SK-N-MC (cell line): Measurements from ENCODE around the gene PEAK1.

Experiments
- DNase-seq: peaks from one replicate; pipeline ENCODE4 v3.0.0-alpha.2; 2011; ENCODE audit warnings: low read depth, low spot score
- H3K27ac ChIP-seq: fragments of 200-600 bp; sonication (generic); 2 replicates; pipeline ENCODE4 v1.5.1; 2016; ENCODE audit warnings: mixed run types
- H3K36me3 ChIP-seq: fragments of 200-600 bp; sonication (generic); 2 replicates; pipeline ENCODE4 v1.6.1; 2017; ENCODE audit warnings: antibody characterized with exemption, low read length, mixed read lengths; ENCODE audit not compliant: insufficient read depth
- H3K4me3 ChIP-seq: fragments of 200-600 bp; sonication (generic); 2 replicates; pipeline ENCODE4 v1.5.1; 2016
- H3K9ac ChIP-seq: fragments of 200-600 bp; sonication (generic); 2 replicates; pipeline ENCODE4 v1.8.0; 2017; ENCODE audit warnings: mixed run types, mixed read lengths; ENCODE audit not compliant: insufficient read length
- H3K9me3 ChIP-seq: fragments of 200-600 bp; sonication (generic); 2 replicates; pipeline ENCODE4 v1.6.1; 2017; ENCODE audit warnings: low read depth, mild to moderate bottlenecking, antibody characterized with exemption, low read length, moderate library complexity, mixed read lengths
- EZH2 ChIP-seq: fragments of 200-600 bp; sonication (generic); IDR thresholded peaks from one replicate; pipeline ENCODE4 v1.6.1; 2017; ENCODE audit warnings: antibody characterized with exemption
- FOXP2 ChIP-seq: optimal IDR thresholded peaks from 2 replicates; pipeline ENCODE3; 2011; ENCODE audit warnings: mild to moderate bottlenecking, moderate library complexity; ENCODE audit not compliant: insufficient read depth; ENCODE audit errors: extremely low read length, control extremely low read depth
- POLR2AphosphoS5 ChIP-seq: IDR thresholded peaks from 2 replicates; pipeline ENCODE4 v1.6.1; 2012; ENCODE audit warnings: mild to moderate bottlenecking, low read depth, low read length, borderline replicate concordance

Gene PEAK1

DNA sequence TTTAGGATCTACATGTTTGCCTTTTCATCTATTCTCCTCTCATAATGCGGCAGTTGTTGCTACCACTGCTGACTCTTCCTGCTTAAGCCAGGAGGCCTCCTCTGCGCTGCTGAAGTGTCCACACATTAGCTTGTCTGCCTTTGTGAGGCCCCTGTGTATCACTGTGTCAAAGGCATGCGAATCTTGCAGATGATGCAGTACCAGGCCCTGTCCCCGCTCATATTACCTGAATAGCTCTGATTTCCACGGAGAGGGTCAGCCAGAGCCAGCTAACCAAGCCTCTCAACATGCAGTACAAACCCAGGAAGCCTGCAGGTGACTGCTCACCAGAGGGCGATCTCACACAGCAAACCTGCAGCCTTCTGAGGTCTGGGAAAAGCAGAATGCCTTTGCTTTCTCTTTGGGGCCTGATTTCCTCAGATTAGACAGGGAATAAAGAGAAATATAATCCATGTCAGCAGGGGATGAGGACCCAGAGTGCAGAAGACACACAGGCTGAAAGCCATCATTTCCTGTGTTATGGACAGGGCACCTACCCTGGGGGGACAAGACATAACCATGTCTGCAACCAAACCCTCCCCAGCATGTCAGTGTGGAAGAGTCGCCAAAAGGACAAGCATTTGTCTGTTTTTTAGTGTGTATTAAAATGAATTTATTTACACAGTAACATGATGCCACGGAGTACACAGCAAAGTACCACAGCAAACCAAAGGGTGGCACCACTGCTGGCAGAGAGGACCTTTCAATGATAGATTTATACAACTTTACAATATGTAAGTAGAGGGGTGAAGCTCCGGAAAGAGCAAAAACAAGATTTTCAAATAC lies 312.2 kb downstream of the PEAK1 start:
- Histone ChIP-seq H3K9me3 (no peaks in the 10 kb centered on the region), H3K27ac (no peak overlapping the region), H3K36me3 (no peaks in the 10 kb centered on the region), H3K4me3 (no peak overlapping the region), H3K9ac (no peak overlapping the region)
- no peak for TF ChIP-seq EZH2
- DNase-seq: no peak

DNA sequence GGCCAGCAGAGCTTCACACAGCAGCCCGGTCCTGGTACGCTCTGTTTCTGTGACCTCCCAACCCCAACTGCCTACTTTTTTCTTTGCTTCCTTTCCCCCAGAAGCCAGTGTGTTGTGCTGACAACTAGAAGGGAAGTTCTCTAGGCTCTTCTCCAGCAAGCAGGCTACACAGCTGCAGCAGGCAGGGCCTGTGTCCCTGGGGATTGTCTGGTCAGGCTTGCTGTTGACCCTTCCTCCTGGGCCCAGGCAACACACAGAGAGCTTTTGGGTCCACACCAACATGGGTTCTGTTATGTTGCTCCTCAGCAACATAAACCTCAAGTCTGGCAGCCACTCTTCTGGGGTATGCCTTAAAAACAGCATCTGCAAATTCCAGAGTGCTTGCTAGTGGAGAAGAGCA lies 312.8 kb downstream of the PEAK1 start:
- H3K36me3 ChIP-seq: no peaks in the 10 kb centered on the region
- no peak for DNase-seq
- TF ChIP-seq EZH2: no peak
- TF ChIP-seq FOXP2: no peak
- TF ChIP-seq POLR2AphosphoS5: no peak
- H3K9me3 ChIP-seq: no peaks in the 10 kb centered on the region
- no peak overlapping the region for H3K27ac ChIP-seq
- H3K4me3 ChIP-seq: no peak overlapping the region
- H3K9ac ChIP-seq: no peak overlapping the region

- H3K9ac ChIP-seq: no peak overlapping the region
- no peaks in the 10 kb centered on the region for H3K36me3 ChIP-seq
- H3K4me3 ChIP-seq: no peak overlapping the region
- DNase-seq: no peak
- no peaks in the 10 kb centered on the region for H3K9me3 ChIP-seq
- H3K27ac ChIP-seq: no peak overlapping the region
- TF ChIP-seq POLR2AphosphoS5 (no peak), FOXP2 (no peak), EZH2 (no peak)
Observed at GRCh38 chr15:77104155-77104554, 315.7 kb downstream of the PEAK1 start.

GRCh38 chr15:77099741-77100463 lies 320.0 kb downstream of the PEAK1 start:
- no peak for DNase-seq
- TF ChIP-seq EZH2 (no peak), FOXP2 (no peak), POLR2AphosphoS5 (no peak)
- no peaks in the 10 kb centered on the region for H3K36me3 ChIP-seq

DNA sequence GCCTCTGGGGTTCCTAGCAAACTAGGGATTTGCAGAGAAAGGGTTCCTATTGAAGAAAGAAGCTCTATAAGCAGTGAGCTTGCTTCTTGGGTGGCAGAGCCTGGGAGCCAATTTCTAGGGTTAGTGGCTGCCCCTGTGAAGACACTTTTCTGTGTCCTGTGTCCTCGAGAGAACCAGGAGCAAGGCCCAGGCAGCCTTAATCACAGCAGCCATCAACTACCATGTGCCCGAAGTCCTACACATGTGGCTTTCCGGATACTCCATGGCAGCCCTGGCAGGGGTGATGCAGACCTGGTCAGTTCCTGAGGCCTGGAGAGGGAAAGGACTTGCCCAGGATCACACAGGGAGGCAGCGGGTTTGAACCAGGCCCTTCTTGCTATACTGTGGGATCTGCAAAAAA lies 321.3 kb downstream of the PEAK1 start:
- no peaks in the 10 kb centered on the region for H3K9me3 ChIP-seq
- no peaks in the 10 kb centered on the region for H3K36me3 ChIP-seq
- TF ChIP-seq POLR2AphosphoS5: no peak
- TF ChIP-seq FOXP2: no peak
- no peak for TF ChIP-seq EZH2
- H3K4me3 ChIP-seq: no peak overlapping the region
- no peak for DNase-seq
- H3K27ac ChIP-seq: no peak overlapping the region
- H3K9ac ChIP-seq: no peak overlapping the region

More at GRCh38 chr15:77099741-77100463, 320.0 kb downstream of the PEAK1 start:
- H3K9ac ChIP-seq: no peak overlapping the region
- H3K9me3 ChIP-seq: no peaks in the 10 kb centered on the region
- H3K4me3 ChIP-seq: no peak overlapping the region
- no peak overlapping the region for H3K27ac ChIP-seq

DNA sequence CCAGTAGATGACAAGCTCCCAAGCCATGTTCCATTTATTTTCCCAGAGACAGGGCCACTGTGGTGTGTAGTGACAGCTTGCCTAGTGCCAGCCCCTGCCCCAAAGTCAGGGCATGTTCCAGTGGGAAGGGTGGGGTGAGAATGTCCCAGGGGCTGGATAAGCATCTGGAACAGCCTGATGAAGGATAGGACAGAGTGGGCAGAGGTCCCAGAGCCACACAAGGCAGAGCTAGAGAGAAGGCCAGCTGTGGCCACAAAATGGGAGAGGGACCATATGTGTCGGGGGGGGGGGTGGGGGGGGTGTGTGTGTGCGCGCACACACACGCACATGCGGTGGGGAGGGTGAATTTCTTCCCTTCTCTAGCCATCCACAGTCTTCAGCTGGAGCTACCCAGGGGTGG lies 322.0 kb downstream of the PEAK1 start:
- no peak for TF ChIP-seq POLR2AphosphoS5
- no peak for TF ChIP-seq FOXP2
- TF ChIP-seq EZH2: no peak
- Histone ChIP-seq H3K4me3 (no peak overlapping the region), H3K27ac (no peak overlapping the region), H3K36me3 (no peaks in the 10 kb centered on the region), H3K9me3 (no peaks in the 10 kb centered on the region), H3K9ac (no peak overlapping the region)
- no peak for DNase-seq

DNA sequence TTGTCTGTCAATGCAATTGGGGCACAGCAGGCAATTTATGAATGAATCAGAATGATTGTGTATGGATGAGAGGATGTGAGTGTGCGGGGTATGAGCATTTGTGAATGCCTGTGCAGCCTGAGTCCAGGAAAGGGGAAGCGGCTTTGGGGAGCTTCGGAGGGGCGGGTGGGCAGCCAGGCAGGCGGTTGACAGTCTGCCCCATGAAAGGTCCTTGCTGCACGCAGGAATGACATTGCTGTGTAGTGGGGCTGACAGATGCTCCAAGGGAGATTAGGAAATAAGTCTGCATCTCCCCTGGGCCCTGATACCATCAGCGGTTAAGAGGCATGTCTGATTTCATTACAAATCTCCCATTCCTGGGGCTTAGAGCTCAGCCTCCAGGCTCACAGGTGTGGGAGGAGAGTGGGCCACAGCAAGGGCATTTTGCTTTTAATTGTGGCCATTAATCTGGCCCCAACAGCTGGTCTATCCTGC lies 322.6 kb downstream of the PEAK1 start:
- H3K27ac ChIP-seq: no peak overlapping the region
- no peaks in the 10 kb centered on the region for H3K9me3 ChIP-seq
- no peak for TF ChIP-seq EZH2
- TF ChIP-seq FOXP2: no peak
- H3K9ac ChIP-seq: no peak overlapping the region
- H3K36me3 ChIP-seq: no peaks in the 10 kb centered on the region
- H3K4me3 ChIP-seq: no peak overlapping the region
- no peak for DNase-seq

GRCh38 chr15:77096541-77096940 lies 323.4 kb downstream of the PEAK1 start:
- no peaks in the 10 kb centered on the region for H3K36me3 ChIP-seq
- H3K4me3 ChIP-seq: no peak overlapping the region
- H3K9ac ChIP-seq: no peak overlapping the region
- H3K9me3 ChIP-seq: no peaks in the 10 kb centered on the region
- H3K27ac ChIP-seq: no peak overlapping the region
- no peak for TF ChIP-seq POLR2AphosphoS5
- TF ChIP-seq EZH2: no peak
- no peak for TF ChIP-seq FOXP2
- DNase-seq: no peak
